GM19397 (cell line): Measurements from ENCODE around the gene OSBPL6.
"Not testable (repeated sequence)": the region's sequence is repeated elsewhere in the genome, so short reads cannot be mapped to it uniquely, and the experiment has no call there.

Source experiments
- ATAC-seq: cut with Tn5 transposase; IDR thresholded peaks from one replicate; pipeline ENCODE4 v1.9.1; 2021; ENCODE audit warnings: mild to moderate bottlenecking, moderate library complexity; ENCODE audit not compliant: unreplicated experiment

Gene OSBPL6

DNA sequence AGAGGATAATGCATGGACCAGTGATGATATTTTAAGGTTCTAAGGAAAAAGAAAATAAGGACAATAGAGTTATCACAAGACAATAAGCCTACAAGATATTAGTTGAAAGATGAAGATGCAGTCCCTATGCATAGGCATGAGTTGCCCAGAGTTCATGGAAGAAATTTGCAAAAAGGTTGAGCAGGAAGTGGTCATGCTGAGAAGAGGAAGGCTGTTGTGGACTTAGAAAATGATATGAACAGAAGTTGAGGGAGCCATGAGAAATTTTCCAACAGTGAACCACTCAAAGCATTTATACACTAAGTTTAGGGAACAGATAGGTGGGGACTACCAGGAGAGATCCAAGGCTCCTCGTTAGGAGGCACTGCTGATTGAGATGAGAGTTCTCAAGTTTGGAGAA, 3.5 kb downstream of the OSBPL6 start:
- no peak for ATAC-seq

DNA sequence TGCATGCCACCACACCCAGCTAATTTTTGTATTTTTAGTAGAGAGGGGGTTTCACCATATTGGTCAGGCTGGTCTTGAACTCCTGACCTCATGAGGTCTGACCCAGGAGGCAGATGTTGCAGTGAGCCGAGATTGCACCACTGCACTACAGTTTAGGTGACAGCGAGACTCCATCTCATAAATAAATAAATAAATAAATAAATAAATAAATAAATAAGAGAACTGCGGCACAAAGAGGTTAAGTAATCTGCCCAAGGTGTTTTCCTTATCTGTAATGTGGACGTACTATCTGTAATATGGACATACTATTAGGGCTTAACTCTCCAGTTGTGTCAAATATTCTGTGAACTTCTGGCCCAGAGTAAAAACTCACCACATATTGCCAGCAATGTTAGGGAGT, 4.1 kb downstream of the OSBPL6 start:
- not testable (repeated sequence) for ATAC-seq

DNA sequence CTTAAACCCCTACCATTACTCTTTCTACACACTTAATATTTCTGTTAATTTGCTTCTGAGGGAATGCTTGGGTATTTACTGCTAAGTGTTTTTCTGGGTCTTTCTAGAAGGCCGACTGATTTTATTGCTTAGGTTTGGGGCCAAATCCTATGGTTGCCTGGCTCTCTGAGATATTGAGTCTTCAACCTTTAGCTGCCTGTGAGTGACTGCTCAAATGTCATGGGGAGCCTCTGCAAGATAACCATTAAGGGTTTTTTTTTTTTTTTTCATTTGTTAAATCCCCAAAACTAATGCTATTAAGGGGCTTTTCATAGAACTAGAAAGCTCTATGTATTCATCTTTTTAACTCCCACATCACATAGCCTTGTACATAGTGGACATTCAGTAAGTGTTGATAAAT, 5.0 kb downstream of the OSBPL6 start:
- no peak for ATAC-seq

GRCh38 chr2:178200331-178200730, 6.0 kb downstream of the OSBPL6 start:
- ATAC-seq: no peak

GRCh38 chr2:178202927-178203326, 8.6 kb downstream of the OSBPL6 start:
- ATAC-seq: no peak

DNA sequence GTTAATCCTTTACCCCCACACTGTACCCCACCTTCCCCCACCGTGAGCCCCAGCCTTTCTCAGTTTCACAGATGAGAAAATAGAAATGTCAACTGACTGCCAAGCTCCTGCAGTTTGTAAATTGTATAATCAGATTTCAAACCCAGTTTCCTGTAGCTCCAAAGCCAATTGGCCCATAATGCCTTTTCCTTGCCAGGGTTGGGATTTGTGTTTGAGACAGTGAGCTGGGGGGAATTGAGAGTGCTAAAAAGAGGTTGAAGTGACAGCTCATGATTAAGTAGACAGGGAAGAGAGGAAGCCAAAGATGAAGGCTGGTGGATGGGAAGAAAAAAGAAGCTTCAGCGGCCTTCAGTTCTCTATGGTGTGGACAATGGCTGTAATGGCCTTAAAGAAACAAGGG, 10.7 kb downstream of the OSBPL6 start:
- ATAC-seq: no peak

- ATAC-seq: no peak
Observed at GRCh38 chr2:178205853-178206521, 11.7 kb downstream of the OSBPL6 start.

DNA sequence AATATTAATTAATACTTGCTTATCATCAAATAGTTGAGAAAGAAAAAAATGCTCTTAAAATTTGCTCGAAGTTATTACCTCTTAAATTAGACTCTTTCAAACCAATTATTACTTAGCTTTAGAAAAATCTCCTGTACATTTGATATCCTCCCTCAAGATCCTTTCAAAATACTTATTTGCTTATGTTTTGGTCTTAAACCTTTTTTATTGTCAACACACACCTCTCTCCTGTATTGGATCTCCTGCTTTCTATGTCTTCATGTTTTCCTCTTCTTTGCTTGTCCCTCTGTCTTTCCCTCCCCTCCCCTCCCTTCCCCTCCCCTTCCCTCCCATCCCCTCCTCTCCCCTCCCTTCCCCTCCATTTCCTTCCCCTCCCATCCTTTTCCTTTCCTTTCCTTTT, 14.0 kb downstream of the OSBPL6 start:
- no peak for ATAC-seq

GRCh38 chr2:178208817-178209216, 14.5 kb downstream of the OSBPL6 start:
- ATAC-seq: no peak

- ATAC-seq: no peak
Observed at GRCh38 chr2:178211460-178211859, 17.1 kb downstream of the OSBPL6 start.

- ATAC-seq: no peak
Observed at GRCh38 chr2:178211943-178212342, 17.6 kb downstream of the OSBPL6 start.

DNA sequence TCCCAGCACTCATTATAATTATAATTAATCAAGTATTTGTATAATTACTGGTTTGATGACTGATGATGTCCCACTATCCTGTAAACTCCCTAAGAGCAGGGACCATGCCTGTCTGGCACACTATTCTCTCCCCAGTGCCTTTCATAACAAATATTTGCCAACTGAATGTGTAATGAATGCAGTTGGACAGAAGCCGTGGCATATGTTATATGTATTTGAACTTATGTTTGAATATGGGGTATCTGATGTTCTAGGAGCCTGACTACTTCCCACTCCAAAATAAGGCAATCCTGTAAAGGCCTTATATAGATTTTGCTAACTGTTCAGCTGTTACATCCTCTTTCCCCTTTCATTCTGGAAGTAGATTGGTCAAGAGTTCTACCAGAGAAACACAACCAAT, 19.7 kb downstream of the OSBPL6 start:
- ATAC-seq: no peak

DNA sequence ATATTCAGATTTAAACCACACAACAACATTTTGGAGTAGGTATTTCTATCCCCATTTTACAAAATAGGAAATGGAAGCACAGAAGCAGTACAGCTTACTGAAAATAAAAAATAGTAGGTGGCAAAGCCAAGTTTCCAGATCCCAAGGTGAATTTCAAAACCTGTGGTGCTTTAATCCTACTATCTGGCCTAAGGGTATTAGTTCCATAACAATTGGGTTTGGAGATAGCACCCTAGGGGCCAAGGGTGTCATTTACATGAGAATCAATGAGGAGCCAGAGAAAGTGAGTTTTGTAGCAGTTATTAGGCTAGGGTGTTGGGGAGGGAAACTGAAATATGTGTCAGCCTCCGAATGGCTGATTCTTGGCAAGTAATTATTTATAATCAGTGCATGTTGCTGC, 24.9 kb downstream of the OSBPL6 start:
- ATAC-seq: no peak

DNA sequence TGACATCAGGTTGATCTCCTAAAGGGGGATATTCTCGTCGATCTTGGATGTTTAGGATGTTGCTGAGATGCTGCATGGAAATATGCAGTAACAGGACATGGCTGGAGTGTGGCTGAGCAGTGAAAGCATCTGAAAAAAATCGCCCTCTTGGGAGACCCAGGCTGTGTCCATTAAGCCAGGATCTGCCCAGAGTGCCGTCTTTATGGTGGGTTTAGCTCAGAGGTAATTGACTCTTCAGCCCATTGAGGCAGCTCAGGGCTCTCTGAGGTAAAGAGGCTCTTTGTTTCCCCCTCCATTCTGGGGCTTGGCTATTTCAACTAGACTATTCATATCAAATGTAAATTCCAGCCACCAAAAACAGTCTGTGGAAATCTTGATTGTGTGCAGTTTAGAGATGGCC, 26.5 kb downstream of the OSBPL6 start:
- ATAC-seq: no peak

DNA sequence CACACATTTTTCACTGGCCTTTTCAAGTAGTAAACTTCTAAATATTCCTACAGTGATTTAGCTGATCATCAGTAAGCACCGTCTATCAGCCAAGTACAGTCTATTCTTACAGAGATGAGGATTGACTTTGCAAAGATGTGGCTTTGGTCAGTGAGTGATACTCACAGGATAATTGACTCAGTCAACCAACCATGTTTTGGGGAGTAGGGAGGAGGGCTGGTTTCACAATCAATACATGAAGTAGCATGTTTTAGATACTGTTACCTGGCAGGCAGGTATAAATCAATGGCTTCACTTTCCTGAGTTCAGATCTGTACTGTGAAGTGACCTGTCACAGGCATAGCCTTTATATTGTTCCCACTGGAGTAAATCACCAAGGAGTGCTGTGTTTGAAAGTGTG, 27.2 kb downstream of the OSBPL6 start:
- ATAC-seq: no peak

DNA sequence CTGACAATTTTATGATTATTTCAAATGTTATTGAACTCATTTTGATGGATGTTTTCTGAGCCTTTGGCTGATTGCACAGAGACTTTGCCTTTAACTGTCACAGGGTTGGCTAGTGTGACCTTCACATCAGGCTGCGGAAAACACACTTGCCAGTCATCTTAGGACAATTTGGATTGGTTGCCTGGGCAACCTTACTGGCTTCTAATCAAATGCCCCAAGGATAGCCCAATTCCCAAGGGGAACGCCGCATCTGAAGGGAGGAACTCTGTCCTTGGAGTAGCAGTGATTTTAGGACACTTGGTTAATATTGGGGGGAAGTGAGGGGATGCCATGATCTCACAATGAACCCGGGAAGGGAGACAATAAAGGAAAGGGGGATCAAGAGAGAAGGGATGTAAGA, 29.5 kb downstream of the OSBPL6 start:
- ATAC-seq: no peak

- ATAC-seq: no peak
Observed at GRCh38 chr2:178225006-178225805, 30.9 kb downstream of the OSBPL6 start.

- ATAC-seq: no peak
Observed at GRCh38 chr2:178227187-178227586, 32.9 kb downstream of the OSBPL6 start.

DNA sequence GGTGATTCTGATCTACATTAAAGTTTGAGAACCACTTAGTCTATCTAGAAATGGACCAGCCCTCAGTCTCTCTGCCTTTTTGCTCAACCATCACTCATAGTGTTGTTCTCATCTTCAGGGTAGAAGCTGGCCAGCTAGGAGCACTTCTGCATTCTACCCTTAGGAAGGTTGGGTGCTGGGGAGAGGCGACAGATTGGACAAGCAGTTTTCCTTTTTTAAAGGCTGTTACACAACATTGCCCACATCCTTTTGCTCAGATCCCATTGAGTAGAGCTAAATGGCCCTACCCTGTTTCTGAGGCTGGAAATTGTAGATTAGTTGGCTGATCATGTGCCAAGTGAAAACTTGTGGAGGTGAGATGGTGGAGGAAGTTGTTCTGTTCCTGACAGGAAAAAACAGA, 35.6 kb downstream of the OSBPL6 start:
- no peak for ATAC-seq

GRCh38 chr2:178230396-178230795, 36.1 kb downstream of the OSBPL6 start:
- no peak for ATAC-seq

DNA sequence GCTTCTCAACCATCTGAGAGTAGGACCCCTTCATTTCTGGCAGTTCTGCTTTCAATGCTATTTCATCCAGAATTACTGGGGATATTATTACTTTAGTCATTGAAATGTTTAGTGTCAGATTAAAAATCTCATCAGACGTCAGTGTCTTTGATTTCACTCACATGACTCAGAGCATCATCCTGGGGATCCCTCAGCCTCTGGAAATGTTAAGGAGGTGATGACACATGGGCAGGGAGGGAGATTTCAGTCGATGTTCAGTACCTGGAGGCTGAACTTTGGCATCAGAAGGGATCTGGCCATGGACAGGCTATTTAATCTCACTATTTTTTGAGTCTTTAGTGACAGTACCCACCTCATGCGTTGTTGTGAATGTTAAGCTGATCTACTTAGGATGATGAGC, 39.1 kb downstream of the OSBPL6 start:
- no peak for ATAC-seq

DNA sequence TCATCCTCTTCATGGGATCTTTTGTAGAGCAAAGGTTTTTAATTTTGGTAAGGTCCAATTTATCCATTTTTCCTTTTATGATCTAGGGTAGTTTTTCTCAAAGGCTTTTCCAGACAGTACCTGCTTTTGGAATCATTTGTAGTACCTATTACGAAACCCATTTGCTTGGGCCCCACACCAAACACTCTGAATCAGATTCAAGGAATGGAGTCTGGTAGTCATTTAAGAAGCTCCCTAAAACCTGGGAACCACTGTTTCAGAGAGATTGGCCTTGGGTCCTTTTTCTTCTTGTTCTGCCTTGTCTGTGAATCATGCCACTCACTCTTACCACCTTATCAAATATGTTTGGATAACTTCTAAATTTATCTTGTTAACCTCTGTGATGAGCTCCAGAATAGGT, 40.3 kb downstream of the OSBPL6 start:
- ATAC-seq: no peak
